SIG-M5 (cell line): ENCODE results near the gene ATP8B1.
"Not testable (repeated sequence)": the region's sequence is repeated elsewhere in the genome, so short reads cannot be mapped to it uniquely, and the experiment has no call there.

Experiments used
- DNase-seq: peaks from one replicate; lab custom pipeline; 2025; lab: John Stamatoyannopoulos, UW

The ATP8B1 gene

GRCh38 chr18:57803103-57803969 is at the start of gene ATP8B1:
TSS of gene ATP8B1 (minus strand) at chr18:57803315. CDS start at chr18:57731807, 71,508 bp downstream.
- no peak for DNase-seq

- no peak for DNase-seq
Observed at GRCh38 chr18:57850063-57850462, 46.9 kb upstream of the ATP8B1 start.

GRCh38 chr18:57848374-57848773 is 45.3 kb upstream of the ATP8B1 start:
- DNase-seq: not testable (repeated sequence)

DNA sequence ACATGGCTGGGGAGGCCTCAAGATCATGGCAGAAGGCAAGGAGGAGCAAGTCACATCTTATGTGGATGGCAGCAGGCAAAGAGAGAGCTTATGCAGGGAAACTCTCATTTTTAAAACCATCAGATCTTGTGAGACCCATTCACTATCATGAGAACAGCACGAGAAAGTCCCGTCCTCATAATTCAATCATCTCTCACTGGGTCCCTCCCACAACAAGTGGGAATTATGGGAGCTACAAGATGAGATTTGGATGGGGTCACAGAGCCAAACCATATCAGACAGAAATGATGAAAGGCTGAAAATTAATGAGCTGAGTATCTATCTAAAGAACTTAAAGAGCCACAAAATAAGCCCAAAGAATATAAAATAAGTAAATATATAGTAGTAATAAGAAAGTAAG is 44.3 kb upstream of the ATP8B1 start:
- not testable (repeated sequence) for DNase-seq

DNA sequence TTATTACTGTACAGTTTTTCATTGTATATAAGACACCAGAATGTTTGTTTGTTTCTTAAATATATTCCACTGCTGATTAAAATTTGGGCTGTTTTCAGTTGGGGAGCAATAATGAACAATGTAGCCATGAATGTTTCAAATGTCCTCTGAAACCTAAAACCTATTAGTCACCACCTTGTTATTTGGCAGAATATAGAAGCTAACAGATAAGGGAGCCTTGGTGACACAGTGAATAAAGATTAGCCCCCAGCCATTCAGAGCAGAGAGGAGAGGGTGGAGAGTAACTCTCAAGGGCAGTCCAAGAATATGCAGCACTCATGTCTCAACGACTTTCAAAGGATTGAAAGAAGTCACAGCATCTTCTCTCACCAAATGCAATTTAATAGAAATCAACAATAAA is 43.1 kb upstream of the ATP8B1 start:
- no peak for DNase-seq

DNA sequence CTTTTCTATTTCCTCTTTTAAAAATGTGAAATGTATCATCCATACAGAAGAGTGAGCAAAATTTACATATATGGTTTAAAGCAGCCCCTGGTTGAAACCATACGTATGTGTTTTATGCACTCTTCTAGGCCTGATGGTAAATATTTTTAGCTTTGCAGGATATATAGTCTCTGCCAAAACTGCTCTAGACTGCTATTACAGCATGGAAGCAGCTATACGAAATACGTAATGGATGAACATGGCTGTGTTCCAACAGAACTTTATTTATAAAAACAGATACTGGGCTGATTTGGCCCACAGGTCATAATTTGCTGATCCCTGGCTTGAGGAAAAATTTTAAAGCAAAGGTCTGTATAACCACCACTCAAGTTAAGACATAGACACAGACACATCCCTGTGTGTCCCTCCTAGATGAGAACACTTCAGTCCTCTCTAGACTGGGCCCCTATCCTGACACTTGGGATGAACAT is 42.5 kb upstream of the ATP8B1 start:
- no peak for DNase-seq

- DNase-seq: no peak
Observed at GRCh38 chr18:57844319-57844718, 41.2 kb upstream of the ATP8B1 start.

DNA sequence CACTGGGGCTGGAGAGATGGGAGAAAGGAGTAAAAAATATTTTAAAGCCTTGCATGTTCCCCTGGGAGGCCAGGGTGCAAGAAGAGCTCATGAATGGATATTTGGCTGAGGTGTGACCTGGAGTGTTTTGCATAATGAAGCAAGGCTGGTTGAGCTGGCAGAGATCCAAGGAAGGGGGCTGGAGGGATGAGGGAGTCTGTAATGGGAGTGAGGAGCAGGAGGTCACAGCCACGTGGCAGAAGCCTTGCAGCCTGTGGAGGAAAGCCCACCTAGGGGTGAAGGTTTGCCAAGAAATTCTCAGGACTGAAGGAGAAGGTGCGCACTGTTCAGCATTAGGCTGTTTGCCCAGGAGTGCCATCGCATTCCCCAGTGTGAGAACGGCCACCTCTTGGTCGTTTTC is 40.3 kb upstream of the ATP8B1 start:
- DNase-seq: no peak

- DNase-seq: no peak
Observed at GRCh38 chr18:57841568-57841967, 38.5 kb upstream of the ATP8B1 start.

DNA sequence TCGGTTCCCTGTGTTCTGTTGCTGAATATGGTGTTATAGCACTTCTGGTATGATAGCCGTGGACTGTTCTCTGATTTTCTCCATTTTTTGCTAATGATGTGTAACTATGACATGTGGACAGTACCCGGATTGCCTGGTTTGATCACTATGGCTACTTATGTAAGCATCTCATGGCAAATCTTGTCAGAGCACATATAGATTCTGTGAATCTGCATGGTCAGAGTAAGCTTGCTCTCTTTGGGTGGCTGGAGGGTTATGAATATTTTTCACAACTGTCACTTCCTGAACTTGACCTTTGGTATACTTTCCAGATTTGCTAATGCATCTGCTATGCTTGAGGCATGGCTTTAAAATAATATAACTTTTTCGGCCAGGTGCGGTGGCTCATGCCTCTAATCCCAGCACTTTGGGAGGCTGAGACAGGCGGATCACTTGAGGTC is 36.8 kb upstream of the ATP8B1 start:
- DNase-seq: no peak

GRCh38 chr18:57837917-57838548 is 34.9 kb upstream of the ATP8B1 start:
- no peak for DNase-seq

DNA sequence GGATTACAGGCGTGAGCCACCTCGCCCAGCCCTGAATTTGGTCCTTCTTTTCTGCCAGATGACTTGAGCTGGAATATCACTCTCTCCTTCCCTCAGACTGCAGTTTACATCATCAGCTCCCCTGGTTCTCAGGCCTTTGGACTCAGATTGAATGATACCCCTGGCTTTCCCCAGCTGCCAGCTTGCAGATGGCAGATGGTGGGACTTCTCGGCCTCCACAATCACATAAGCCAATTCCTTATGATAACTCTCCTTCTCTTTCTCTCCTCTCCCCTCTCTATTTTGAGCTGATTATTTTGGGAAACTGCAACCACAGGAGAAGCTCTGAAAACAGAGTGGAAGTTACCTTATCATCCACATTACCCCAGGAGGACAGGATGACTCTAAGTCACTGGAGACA is 33.4 kb upstream of the ATP8B1 start:
- no peak for DNase-seq

DNA sequence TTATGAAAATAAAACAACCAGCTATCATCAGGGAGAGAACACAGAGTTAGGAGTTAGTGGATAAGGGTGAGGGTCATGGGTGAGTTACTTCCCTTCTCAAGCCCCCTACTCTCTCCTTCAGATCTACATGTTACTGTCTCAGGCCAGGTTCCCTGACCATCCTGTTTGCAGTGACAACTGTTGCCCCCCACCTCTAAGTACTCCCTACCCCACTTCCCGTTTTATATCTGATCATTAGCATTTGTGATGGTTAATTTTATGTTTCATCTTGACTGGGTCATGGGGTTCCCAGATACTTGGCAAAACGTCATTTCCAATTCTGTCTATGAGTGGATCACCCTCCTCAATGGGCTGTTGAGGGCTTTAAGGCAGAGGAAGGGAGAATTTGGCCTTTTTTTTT is 32.8 kb upstream of the ATP8B1 start:
- no peak for DNase-seq

GRCh38 chr18:57834616-57835015 is 31.5 kb upstream of the ATP8B1 start:
- DNase-seq: no peak

- DNase-seq: no peak
Observed at GRCh38 chr18:57833441-57834101, 30.5 kb upstream of the ATP8B1 start.

DNA sequence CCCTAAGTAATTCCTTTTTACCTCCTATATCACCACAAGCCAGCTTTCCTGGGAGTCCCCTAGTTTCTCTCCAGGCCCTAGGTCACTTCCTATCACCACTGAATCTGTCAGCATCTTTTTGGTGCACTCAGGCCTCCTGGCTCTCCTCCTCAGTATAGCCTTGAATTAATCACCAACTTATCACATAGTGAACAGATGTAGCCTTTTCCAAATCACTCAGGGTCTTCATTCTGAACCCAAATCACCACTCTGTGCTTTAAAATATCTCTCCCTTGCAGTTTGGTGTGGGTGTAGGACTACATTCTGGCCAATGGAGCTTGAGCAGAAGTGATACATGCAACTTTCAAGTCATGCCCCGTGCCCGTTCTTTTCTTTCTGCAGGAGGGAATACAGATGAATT is 29.6 kb upstream of the ATP8B1 start:
- DNase-seq: no peak

DNA sequence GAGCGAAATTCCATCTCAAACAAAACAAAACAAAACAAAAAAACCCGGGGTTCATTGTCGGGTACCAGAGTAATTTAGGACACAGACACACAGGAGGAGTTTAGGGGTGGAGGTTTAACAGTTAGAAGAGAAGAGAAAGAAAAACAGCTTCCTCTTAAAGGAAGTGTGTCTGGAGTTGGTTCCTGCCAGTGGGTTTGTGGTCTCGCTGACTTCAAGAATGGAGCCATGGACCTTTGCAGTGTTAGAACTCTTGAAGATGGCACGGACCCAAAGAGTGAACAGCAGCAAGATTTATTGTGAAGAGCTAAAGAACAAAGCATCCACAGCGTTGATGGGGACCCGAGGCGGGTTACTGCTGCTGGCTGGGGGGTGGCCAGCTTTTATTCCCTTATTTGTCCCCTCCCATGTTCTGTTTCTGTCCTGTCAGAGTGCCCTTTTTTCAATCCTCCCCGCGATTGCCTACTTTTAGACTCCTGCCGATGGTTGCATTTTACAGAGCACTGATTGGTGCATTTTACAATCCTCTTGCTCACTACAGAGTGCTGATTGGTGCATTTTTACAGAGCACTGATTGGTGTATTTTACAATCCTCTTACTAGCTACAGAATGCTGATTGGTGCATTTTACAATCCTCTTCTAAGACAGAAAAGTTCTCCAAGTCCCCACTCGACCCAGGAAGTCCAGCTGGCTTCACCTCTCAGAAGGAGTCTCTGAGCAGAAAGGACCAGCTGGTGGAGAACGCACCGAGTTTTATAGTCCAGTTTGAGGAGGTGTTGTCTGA is 28.7 kb upstream of the ATP8B1 start:
- no peak for DNase-seq

GRCh38 chr18:57827646-57828045 is 24.5 kb upstream of the ATP8B1 start:
- DNase-seq: no peak

DNA sequence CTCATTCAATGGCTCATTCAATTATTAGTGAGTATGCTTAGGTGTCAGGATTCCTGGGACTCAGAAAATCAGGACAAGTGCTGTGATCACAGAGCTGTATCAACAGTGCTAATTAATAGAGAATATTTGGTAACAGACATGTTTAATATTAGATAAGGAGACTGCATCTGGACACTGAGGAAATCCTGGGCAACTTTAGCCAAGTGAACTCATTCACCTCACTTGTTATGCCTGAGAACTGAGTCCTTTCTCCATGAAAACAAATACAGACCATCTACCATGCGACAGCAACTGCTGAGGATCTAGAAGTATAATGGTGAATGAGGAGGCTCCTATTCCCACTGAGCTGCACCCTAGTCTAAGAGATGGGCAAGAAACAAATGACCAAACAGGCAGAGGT is 23.1 kb upstream of the ATP8B1 start:
- no peak for DNase-seq

GRCh38 chr18:57820583-57820982 is 17.5 kb upstream of the ATP8B1 start:
- not testable (repeated sequence) for DNase-seq

DNA sequence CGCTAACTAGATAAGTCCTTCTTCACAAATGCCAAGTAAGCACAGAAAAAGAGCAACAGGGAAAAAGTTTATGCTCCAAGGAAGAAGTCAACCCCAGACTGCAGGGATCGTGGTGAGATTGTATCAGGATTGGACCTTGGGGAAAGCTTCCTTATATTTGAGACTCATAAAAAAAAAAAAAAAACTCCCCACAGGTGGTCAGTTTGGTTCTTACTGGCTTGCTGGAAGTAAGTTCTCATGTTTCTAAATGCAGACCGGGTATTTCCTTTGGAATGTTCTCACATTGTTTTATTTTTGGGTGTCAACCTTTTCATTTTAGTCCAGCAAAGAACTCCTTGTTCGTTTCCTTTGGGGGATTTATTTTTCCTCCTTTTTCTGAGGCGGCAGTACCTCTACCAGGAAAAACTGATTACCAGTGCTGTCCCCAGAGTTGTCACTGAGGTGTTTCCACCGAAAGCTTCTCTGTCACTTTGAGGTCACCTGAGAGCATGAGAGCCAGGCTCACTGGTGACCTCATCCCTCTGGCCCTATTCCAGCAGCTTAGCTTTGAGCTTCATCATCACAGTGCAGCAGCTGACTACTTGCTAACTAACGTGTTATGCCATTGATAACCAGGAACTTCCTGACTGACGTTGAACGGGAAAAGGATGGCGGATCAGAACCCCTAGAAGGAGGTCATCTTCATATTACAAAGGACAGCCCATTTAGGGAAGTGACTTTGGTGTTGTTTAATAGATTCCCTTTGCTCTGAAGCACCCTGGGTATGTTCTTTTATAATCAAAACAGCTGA is 16.8 kb upstream of the ATP8B1 start:
- DNase-seq: no peak
